ENCODE measurements around the gene REPS1. TPM values are rescaled to one million over a fixed set of nuclear protein-coding genes. Genes with fewer than 3 reads are reported as not detected.

REPS1 gene
- polyA plus RNA-seq, 3 donors, result 11.9 to 36.6 (median 14.0) TPM

DNA sequence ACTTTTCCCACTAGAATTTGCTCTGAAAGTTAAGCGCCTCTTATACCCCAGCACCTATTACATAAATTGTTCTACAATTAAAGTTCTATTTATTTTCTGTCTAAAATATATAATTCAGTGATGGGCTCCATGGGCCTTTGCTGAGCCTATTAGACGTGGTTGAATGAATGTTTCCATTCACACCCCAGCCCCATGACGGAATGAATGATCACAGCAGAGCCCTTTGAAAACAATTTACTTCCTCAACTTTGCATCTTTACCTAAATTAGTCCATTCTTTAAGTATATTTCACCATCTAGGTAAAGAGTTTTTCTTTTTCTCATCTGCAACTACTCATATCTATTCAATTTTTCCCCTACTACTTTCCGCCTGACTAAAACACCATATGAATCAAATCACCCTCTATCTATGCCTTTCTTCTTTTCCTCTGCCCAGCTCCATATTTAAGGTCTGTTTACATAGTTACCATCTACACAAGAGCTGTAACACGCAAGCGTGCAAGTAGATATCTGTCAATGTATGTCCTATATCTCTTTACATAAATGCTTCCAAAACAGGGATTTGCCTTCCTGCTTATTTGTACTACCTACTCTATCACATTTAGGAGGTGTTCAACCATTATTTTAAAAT, 122.5 kb downstream of the REPS1 start:
- no peaks in the 10 kb centered on the region for H3K4me1 Mint-ChIP-seq
- TF ChIP-seq, protein P1, sequence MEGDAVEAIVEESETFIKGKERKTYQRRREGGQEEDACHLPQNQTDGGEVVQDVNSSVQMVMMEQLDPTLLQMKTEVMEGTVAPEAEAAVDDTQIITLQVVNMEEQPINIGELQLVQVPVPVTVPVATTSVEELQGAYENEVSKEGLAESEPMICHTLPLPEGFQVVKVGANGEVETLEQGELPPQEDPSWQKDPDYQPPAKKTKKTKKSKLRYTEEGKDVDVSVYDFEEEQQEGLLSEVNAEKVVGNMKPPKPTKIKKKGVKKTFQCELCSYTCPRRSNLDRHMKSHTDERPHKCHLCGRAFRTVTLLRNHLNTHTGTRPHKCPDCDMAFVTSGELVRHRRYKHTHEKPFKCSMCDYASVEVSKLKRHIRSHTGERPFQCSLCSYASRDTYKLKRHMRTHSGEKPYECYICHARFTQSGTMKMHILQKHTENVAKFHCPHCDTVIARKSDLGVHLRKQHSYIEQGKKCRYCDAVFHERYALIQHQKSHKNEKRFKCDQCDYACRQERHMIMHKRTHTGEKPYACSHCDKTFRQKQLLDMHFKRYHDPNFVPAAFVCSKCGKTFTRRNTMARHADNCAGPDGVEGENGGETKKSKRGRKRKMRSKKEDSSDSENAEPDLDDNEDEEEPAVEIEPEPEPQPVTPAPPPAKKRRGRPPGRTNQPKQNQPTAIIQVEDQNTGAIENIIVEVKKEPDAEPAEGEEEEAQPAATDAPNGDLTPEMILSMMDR (IDR thresholded peaks at IDR 0.05), result no peak
- Histone ChIP-seq H3K9ac (ENCODE audit: insufficient read depth, low read length, poor library complexity, severe bottlenecking) (no peak overlapping the region), H3K36me3 (replicated peaks in 1 of 2; ENCODE audit: control insufficient read depth in 1 of 2, insufficient read depth in 2 of 2, low read length in 2 of 2) (no peaks in the 10 kb centered on the region), H3K4me1 (ENCODE audit: control insufficient read depth in 1 of 2, insufficient read depth in 2 of 2, low read length in 2 of 2) (no peaks in the 10 kb centered on the region), H3K9me3 (replicated peaks in 1 of 2; ENCODE audit: control insufficient read depth in 1 of 2, insufficient read depth in 1 of 2, low read length in 2 of 2) (no peaks in the 10 kb centered on the region), H3K4me3 (replicated peaks in 1 of 3; ENCODE audit: low read depth in 2 of 3, low read length in 3 of 3) (no peak overlapping the region), H3K27ac (ENCODE audit: low read depth in 1 of 2, low read length in 2 of 2) (no peak overlapping the region), H3K79me2 (ENCODE audit: insufficient read depth, low read length) (no peaks in the 10 kb centered on the region), H2AFZ (ENCODE audit: insufficient read depth, low read depth, low read length, poor library complexity, severe bottlenecking) (no peak overlapping the region), H3K4me2 (replicated peaks; ENCODE audit: extremely low read depth, low read length, poor library complexity, severe bottlenecking) (no peak overlapping the region), H4K20me1 (ENCODE audit: insufficient read depth, low read length) (no peaks in the 10 kb centered on the region), H3K27me3 (ENCODE audit: control insufficient read depth in 2 of 2, insufficient read depth in 2 of 2, low read length in 2 of 2) (no peaks in the 10 kb centered on the region)
- WGBS (ENCODE audit: insufficient coverage), result 100% methylated on average over 1 of the region's 6 CpGs
- H3K4me3 Mint-ChIP-seq, result no peak overlapping the region
- peaks cover 0 to 4% (median 0%) of the 10 kb centered on the region in 7 donors for H3K9me3 Mint-ChIP-seq
- H3K27me3 Mint-ChIP-seq (ENCODE audit: low read depth in 3 of 3), result peaks cover 1 to 2% (median 2%) of the 10 kb centered on the region in 3 donors
- intact Hi-C loops (cut with micrococcal nuclease), result no loop called here
- DNase-seq, result no peak
- H3K36me3 Mint-ChIP-seq, result no peaks in the 10 kb centered on the region
- no peak overlapping the region for H3K27ac Mint-ChIP-seq

- no peak overlapping the region for H3K4me3 Mint-ChIP-seq
- Histone ChIP-seq H3K4me1 (ENCODE audit: control insufficient read depth in 1 of 2, insufficient read depth in 2 of 2, low read length in 2 of 2) (no peaks in the 10 kb centered on the region), H2AFZ (ENCODE audit: insufficient read depth, low read depth, low read length, poor library complexity, severe bottlenecking) (no peak overlapping the region), H3K79me2 (ENCODE audit: insufficient read depth, low read length) (no peaks in the 10 kb centered on the region), H3K9me3 (replicated peaks in 1 of 2; ENCODE audit: control insufficient read depth in 1 of 2, insufficient read depth in 1 of 2, low read length in 2 of 2) (no peaks in the 10 kb centered on the region), H4K20me1 (ENCODE audit: insufficient read depth, low read length) (no peaks in the 10 kb centered on the region), H3K27me3 (ENCODE audit: control insufficient read depth in 2 of 2, insufficient read depth in 2 of 2, low read length in 2 of 2) (no peaks in the 10 kb centered on the region), H3K4me3 (replicated peaks in 1 of 3; ENCODE audit: low read depth in 2 of 3, low read length in 3 of 3) (no peak overlapping the region), H3K9ac (ENCODE audit: insufficient read depth, low read length, poor library complexity, severe bottlenecking) (no peak overlapping the region), H3K4me2 (replicated peaks; ENCODE audit: extremely low read depth, low read length, poor library complexity, severe bottlenecking) (no peak overlapping the region), H3K27ac (ENCODE audit: low read depth in 1 of 2, low read length in 2 of 2) (no peak overlapping the region), H3K36me3 (replicated peaks in 1 of 2; ENCODE audit: control insufficient read depth in 1 of 2, insufficient read depth in 2 of 2, low read length in 2 of 2) (no peaks in the 10 kb centered on the region)
- intact Hi-C loops (cut with micrococcal nuclease), result no loop called here
- TF ChIP-seq, protein P1 (IDR thresholded peaks at IDR 0.05), result no peak
- H3K9me3 Mint-ChIP-seq, result peaks cover 0 to 8% (median 4%) of the 10 kb centered on the region in 7 donors
- no peaks in the 10 kb centered on the region for H3K4me1 Mint-ChIP-seq
- no peak overlapping the region for H3K27ac Mint-ChIP-seq
- 100% methylated on average over 1 of the region's 6 CpGs for WGBS (ENCODE audit: insufficient coverage)
- DNase-seq, result no peak
- H3K36me3 Mint-ChIP-seq, result no peaks in the 10 kb centered on the region
- peaks cover 1 to 2% (median 2%) of the 10 kb centered on the region in 3 donors for H3K27me3 Mint-ChIP-seq (ENCODE audit: low read depth in 3 of 3)
Measured at GRCh38 chr6:138864343-138864890, 123.6 kb downstream of the REPS1 start.
